Heart left ventricle (tissue), 16 donors: Measurements from ENCODE around the gene MEOX2. TPM values are rescaled to one million over a fixed set of nuclear protein-coding genes. Genes with fewer than 3 reads are reported as not detected.

Source experiments
- ATAC-seq, 4 donors: fragments of 200-7000 bp; cut with Tn5 transposase; one replicate each; pipeline ENCODE4 v1.9.1; 2020 to 2022; ENCODE audit warnings: moderate library complexity in 4 of 4, mild to moderate bottlenecking in 3 of 4, moderate number of reproducible peaks in 1 of 4
- DNase-seq, 5 donors: peaks; one replicate each; pipeline ENCODE4 v3.0.0-alpha.2; 2020
- H3K27ac ChIP-seq, 12 donors: fragments of 200-600 bp; sonication (generic) in 4 of 12; one replicate each; pipeline versions ENCODE4 v1.5.0 to v1.8.0; 2016 to 2022; ENCODE audit warnings: mild to moderate bottlenecking in 2 of 12
- H3K27me3 ChIP-seq, 9 donors: fragments of 200-600 bp; sonication (generic) in 2 of 9; one replicate each; pipeline versions ENCODE4 v1.5.1 to v1.8.0; 2016 to 2022; ENCODE audit warnings: mild to moderate bottlenecking in 3 of 9
- H3K36me3 ChIP-seq, 9 donors: fragments of 200-600 bp; sonication (generic) in 2 of 9; one replicate each; pipeline versions ENCODE4 v1.5.0 to v1.8.0; 2018 to 2022; ENCODE audit warnings: mild to moderate bottlenecking in 2 of 9
- H3K4me1 ChIP-seq, 12 donors: fragments of 200-600 bp; sonication (generic) in 4 of 12; one replicate each; pipeline versions ENCODE4 v1.5.0 to v1.8.0; 2016 to 2022; ENCODE audit warnings: mild to moderate bottlenecking in 3 of 12
- H3K4me3 ChIP-seq, 12 donors: fragments of 200-600 bp; sonication (generic) in 4 of 12; one replicate each; pipeline versions ENCODE4 v1.5.0 to v1.8.0; 2017 to 2022; ENCODE audit warnings: mild to moderate bottlenecking in 9 of 12, moderate library complexity in 4 of 12
- H3K9me3 ChIP-seq, 12 donors: fragments of 200-600 bp; sonication (generic) in 4 of 12; one replicate each; pipeline versions ENCODE4 v1.5.0 to v1.8.0; 2016 to 2022; ENCODE audit warnings: mild to moderate bottlenecking in 1 of 12
- POLR2A ChIP-seq, 2 donors: fragments of 450-650 bp; IDR thresholded peaks; one replicate each; pipeline ENCODE4 v1.6.1; 2017; ENCODE audit warnings: antibody characterized with exemption in 2 of 2, mild to moderate bottlenecking in 2 of 2, moderate library complexity in 2 of 2
- WGBS, 4 donors: extraction: QIAGEN DNeasy Blood & Tissue Kit in 2 of 4; methylation state at CpG; one replicate each; pipeline versions ENCODE4 v1.1.5 to v1.1.7; 2013 to 2018; 5-methylcytosine and 5-hydroxymethylcytosine counted together
- intact Hi-C, 10 donors: fragments of 100-400 bp; cut with DNase I; formaldehyde crosslinking; loops; one replicate each; pipeline versions ENCODE4 v1.11.1 to v1.14.2; 2022
- polyA plus RNA-seq, 2 donors: library from polyadenylated mRNA; stranded (reverse); fragments of 200-250 nt; gene quantifications; one replicate each; pipeline ENCODE4 v1.2.3, GENCODE V29; 2013
- total RNA-seq, 9 donors: library from RNA; depleted of rRNA in 2 of 9; stranded (reverse); fragments of >200 nt in 2 of 9; fragmentation: NEBNext Ultra II Directional in 3 of 9; extraction: Animal tissue kit (Norgen Biotek cat#: 25700) in 3 of 9; gene quantifications; one replicate each; pipeline versions ENCODE4 v1.1.0 to v1.2.4, GENCODE V29; 2016 to 2023
- TF ChIP-seq, protein P1 (sequence below), 12 donors: fragments of 200-600 bp; sonication (generic) in 4 of 12; IDR thresholded peaks; one replicate each; pipeline versions ENCODE4 v1.5.0 to v1.8.0; 2018 to 2022; ENCODE audit warnings: antibody characterized with exemption in 12 of 12, mild to moderate bottlenecking in 5 of 12
- donor health status: ischemic (EF 13 %, LVEDD 7.1; RV severe dilation, severe dysfunction).
- donor health status: healthy with polysubstance abuse.
- donor health status: DM: no; HTN: yes; CAD: no.
- donor health status: DM: no; HTN: no; CAD: no.
- donor health status: ischemic (EF 25% LVEDD 6.9; RV normal size, moderate dysfunction).
- donor health status: ischemic (EF 25% LVEDD 5.7; RV mildly dilated, moderate dysfunction).
- donor health status: healthy.
- donor health status: DM: yes; HTN: yes; CAD: no.
- donor health status: ischemic (EF 35%, LVEDD 5.7; RV mildly dilated, moderate dysfunction).
- donor health status: nonischemic (EF 11% LVEDD 7.7; RV severe dilation, severe dysfunction).
- donor health status: DM: yes; HTN: yes; CAD: no.
- donor health status: PGD.
- donor health status: ischemic (EF 29% LVEDD 5.4; RV normal size, mild dysfunction).
- donor health status: nonischemic (EF 23%, LVEDD 6.1; RV moderate dilation, normal function).

MEOX2 gene
- total and polyA plus RNA-seq, 11 donors: 5.0 to 17.1 (median 10.5) TPM

DNA sequence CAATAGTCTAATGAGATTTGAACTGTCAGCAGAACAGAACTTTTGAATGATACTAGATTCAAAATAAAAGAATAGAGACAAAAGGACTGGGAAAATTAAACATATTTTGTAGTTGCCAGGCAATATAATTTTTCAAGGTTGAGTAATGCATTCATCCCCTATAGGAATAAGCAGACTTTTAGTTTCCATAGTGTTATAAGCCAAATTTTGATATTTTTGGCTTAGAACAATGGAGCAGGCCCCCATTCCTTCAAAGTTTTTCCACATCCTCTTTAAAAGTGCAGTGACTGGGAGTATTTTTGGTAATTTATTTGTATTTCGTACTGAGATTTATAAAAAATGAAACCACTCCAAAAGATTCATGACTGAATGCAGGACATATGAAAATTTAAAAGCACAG, 24.0 kb downstream of the MEOX2 start:
- Histone ChIP-seq H3K4me3 (no peak overlapping the region), H3K27me3 (no peaks in the 10 kb centered on the region), H3K4me1 (peaks cover 0 to 30% (median 3%) of the 10 kb centered on the region in 12 donors), H3K9me3 (peaks cover 0 to 4% (median 0%) of the 10 kb centered on the region in 12 donors), H3K36me3 (no peaks in the 10 kb centered on the region), H3K27ac (no peak overlapping the region)
- DNase-seq (no peak), ATAC-seq (no peak)
- WGBS, 4 donors: 48 to 54% (median 53%) methylated on average over 1 of the region's 1 CpG
- intact Hi-C loops: no loop called here
- TF ChIP-seq, protein P1, sequence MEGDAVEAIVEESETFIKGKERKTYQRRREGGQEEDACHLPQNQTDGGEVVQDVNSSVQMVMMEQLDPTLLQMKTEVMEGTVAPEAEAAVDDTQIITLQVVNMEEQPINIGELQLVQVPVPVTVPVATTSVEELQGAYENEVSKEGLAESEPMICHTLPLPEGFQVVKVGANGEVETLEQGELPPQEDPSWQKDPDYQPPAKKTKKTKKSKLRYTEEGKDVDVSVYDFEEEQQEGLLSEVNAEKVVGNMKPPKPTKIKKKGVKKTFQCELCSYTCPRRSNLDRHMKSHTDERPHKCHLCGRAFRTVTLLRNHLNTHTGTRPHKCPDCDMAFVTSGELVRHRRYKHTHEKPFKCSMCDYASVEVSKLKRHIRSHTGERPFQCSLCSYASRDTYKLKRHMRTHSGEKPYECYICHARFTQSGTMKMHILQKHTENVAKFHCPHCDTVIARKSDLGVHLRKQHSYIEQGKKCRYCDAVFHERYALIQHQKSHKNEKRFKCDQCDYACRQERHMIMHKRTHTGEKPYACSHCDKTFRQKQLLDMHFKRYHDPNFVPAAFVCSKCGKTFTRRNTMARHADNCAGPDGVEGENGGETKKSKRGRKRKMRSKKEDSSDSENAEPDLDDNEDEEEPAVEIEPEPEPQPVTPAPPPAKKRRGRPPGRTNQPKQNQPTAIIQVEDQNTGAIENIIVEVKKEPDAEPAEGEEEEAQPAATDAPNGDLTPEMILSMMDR (IDR thresholded peaks at IDR 0.05): no peak
- no peak for TF ChIP-seq POLR2A (IDR thresholded peaks at IDR 0.05)

DNA sequence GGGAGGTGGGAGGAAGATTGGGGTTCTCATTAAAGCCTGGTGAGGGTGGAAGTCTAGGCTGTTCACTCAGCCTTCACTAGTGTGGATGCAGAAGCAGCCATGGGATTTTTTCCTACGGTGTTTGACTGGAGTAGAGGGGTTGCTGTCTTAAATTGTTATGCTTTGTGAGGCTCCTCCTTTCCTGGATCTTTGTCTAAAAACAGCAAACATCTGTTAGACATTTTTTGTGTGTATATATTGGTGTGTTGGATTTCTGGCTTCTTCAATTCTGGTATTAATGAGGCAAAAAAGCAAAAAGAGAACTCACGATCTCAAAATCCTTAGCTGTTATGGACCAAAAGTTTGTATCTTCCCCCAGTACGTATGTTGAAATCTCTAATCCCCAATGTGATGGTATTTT, 28.2 kb downstream of the MEOX2 start:
- 52 to 78% (median 61%) methylated on average over 3 of the region's 3 CpGs for WGBS, 4 donors
- Histone ChIP-seq H3K9me3 (peaks cover 0 to 18% (median 0%) of the 10 kb centered on the region in 12 donors), H3K4me1 (peaks cover 0 to 18% (median 0%) of the 10 kb centered on the region in 12 donors), H3K27ac (no peak overlapping the region), H3K36me3 (no peaks in the 10 kb centered on the region), H3K4me3 (no peak overlapping the region), H3K27me3 (no peaks in the 10 kb centered on the region)
- no peak for TF ChIP-seq POLR2A (IDR thresholded peaks at IDR 0.05)
- TF ChIP-seq, protein P1 (IDR thresholded peaks at IDR 0.05): no peak
- DNase-seq (no peak), ATAC-seq (no peak)
- intact Hi-C loops: no loop called here

DNA sequence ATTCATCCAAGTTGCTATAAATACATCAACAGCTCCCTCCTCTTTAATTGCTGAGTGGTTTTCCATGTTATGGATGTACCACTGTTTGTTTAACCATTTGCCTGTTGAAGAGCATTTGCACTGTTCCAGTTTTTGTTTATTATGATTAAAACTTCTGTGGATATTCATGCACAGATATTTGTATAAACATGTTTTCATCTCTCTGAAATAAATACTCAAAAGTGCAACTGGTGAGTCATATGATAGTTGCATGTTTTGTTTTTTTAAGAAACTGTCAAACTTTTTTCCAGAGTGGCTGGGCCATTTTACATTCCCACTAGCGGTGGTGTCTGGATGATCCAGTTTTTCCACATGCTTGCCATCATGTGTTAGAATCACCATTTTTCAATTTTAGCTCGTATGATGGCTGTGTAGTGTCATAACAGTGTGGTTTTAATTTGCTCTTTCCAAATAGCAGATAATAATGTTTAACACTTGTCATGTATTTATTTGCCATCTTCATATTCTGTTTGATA, 33.6 kb downstream of the MEOX2 start:
- DNase-seq: no peak
- WGBS, 4 donors: 68 to 88% (median 75%) methylated on average over 2 of the region's 2 CpGs
- Histone ChIP-seq H3K9me3 (peaks cover 0 to 18% (median 0%) of the 10 kb centered on the region in 12 donors), H3K27ac (no peak overlapping the region), H3K4me3 (no peak overlapping the region), H3K4me1 (peaks cover 0 to 18% (median 2%) of the 10 kb centered on the region in 12 donors), H3K27me3 (no peaks in the 10 kb centered on the region), H3K36me3 (no peaks in the 10 kb centered on the region)
- TF ChIP-seq, protein P1 (IDR thresholded peaks at IDR 0.05): no peak
- no peak for TF ChIP-seq POLR2A (IDR thresholded peaks at IDR 0.05)
- intact Hi-C loops: no loop called here
- ATAC-seq: no peak

DNA sequence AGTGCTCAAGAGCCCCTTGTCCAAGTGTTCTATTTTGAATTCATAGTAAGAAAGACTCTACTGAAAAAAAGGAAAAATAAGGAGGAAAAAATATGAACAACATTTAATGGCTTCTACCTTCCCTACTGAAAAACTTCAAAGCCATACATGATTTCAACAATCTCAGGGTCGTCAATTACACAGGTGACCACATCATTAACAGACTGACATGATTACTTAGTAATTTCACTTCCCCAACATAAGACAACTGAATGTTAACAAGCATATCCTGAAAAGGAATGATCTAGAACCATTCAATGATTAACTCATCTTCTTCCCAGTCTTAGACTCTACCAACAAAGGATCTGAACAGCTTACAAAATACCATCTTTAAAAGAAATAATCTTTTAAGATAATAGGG, 34.8 kb downstream of the MEOX2 start:
- intact Hi-C loops: no loop called here
- Histone ChIP-seq H3K27me3 (no peaks in the 10 kb centered on the region), H3K9me3 (peaks cover 0 to 15% (median 0%) of the 10 kb centered on the region in 12 donors), H3K27ac (no peak overlapping the region), H3K4me1 (peaks cover 0 to 19% (median 4%) of the 10 kb centered on the region in 12 donors), H3K4me3 (no peak overlapping the region), H3K36me3 (no peaks in the 10 kb centered on the region)
- ATAC-seq (no peak), DNase-seq (no peak)
- 65 to 77% (median 70%) methylated on average over 1 of the region's 1 CpG for WGBS, 4 donors
- TF ChIP-seq, protein P1 (IDR thresholded peaks at IDR 0.05): no peak
- TF ChIP-seq POLR2A (IDR thresholded peaks at IDR 0.05): no peak
